Prostate gland (tissue), 2 donors: ENCODE measurements around the gene ZNF573. TPM values are rescaled to one million over a fixed set of nuclear protein-coding genes. Genes with fewer than 3 reads are reported as not detected.
"Not testable (repeated sequence)": the region's sequence is repeated elsewhere in the genome, so short reads cannot be mapped to it uniquely, and the experiment has no call there.

Source experiments
- DNase-seq: peaks from one replicate; pipeline ENCODE4 v3.0.0-alpha.2; 2019; ENCODE audit warnings: low spot score
- H3K27ac ChIP-seq, 2 donors: fragments of 200-600 bp; sonication (generic); 2 replicates each; pipeline ENCODE4 v1.5.1; 2017 to 2019
- H3K27me3 ChIP-seq: fragments of 200-600 bp; sonication (generic); replicated peaks from 2 replicates; pipeline ENCODE4 v1.5.1; 2019; ENCODE audit not compliant: insufficient read depth
- H3K36me3 ChIP-seq, 2 donors: fragments of 200-600 bp; sonication (generic); 1 replicate in 1 of 2; 2 replicates in 1 of 2; pipeline versions ENCODE4 v1.5.1 to v1.8.1; 2017 to 2019
- H3K4me1 ChIP-seq: fragments of 200-600 bp; sonication (generic); replicated peaks from 2 replicates; pipeline ENCODE4 v1.5.1; 2019
- H3K4me3 ChIP-seq, 2 donors: fragments of 200-600 bp; sonication (generic); 2 replicates each; pipeline ENCODE4 v1.5.1; 2017 to 2019
- H3K9me3 ChIP-seq: fragments of 200-600 bp; sonication (generic); 2 replicates; pipeline ENCODE4 v1.5.1; 2017
- CTCF ChIP-seq, 4 experiments: fragments of 200-600 bp in 2 of 4; fragments of 450-650 bp in 2 of 4; sonication (generic) in 2 of 4; IDR thresholded peaks; 1 replicate in 3 of 4; 2 replicates in 1 of 4; pipeline ENCODE4 v1.5.1; 2016 to 2019; ENCODE audit warnings: antibody characterized with exemption in 4 of 4, mild to moderate bottlenecking in 2 of 4, moderate library complexity in 2 of 4
- POLR2A ChIP-seq: fragments of 450-650 bp; IDR thresholded peaks from one replicate; pipeline ENCODE4 v1.6.1; 2016; ENCODE audit warnings: antibody characterized with exemption, mild to moderate bottlenecking
- POLR2AphosphoS5 ChIP-seq: sonication (generic); formaldehyde crosslinking; IDR thresholded peaks from one replicate; pipeline ENCODE4 v1.6.1; 2017; ENCODE audit warnings: antibody characterized with exemption
- WGBS: methylation state at CpG from one replicate; pipeline ENCODE4 v1.1.5; 2018; 5-methylcytosine and 5-hydroxymethylcytosine counted together
- intact Hi-C: fragments of 100-400 bp; cut with DNase I; formaldehyde crosslinking; loops from one replicate; pipeline ENCODE4 v1.14.2; 2022
- total RNA-seq, 2 donors: library from RNA; depleted of rRNA; stranded (reverse); fragments of >200 nt; gene quantifications; one replicate each; pipeline ENCODE4 v1.1.0, GENCODE V29; 2016

Gene ZNF573
- 1 to 10 TPM; 5.9 to 8.4 TPM for total RNA-seq

DNA sequence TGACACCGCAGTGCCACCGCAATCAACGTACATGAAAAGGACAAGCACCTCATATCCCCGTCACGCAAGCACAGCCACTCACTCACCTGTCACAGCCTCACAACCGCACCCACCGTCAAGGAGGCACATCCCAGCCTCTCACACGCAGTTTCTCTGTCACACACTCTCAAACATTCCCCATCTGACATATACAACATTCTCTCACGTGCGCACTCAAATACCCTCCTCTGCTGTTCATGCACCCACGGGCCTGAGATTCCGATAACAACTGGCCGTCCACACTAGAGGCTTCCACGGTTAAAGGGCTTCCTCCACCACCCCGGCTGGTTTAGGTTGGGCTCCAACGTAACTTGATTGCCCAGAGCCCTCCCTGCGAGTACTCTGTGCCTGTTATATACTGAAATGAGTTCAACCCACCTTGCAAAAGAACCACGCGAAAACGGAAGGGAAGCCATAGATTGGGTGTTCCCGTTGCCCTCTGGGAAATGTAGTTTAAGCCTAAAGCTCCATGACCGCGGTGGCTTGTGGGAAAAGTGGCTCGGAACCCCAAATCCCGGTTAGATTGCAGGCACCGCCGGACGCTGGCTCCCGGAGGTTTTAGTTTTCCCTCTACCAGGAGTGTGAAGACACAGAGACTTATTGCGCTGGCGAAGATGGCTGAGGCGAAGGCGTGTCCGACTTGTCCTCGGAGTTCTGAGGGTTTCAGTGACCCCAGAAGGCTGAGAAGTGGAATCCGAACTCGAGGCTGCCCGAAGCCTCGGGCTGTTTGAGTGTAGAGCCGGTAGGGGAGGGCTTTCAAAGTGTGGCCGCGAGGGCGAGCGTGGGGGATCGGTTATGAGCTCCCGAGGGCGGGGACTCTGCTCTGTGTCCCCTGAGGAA lies at the start of gene ZNF573:
ZNF573 (minus strand) TSS at position 460 of the 879 bp plus-strand sequence. CDS start 5,857 bp downstream, outside the sequence.
- Histone ChIP-seq H3K27me3 (no peaks in the 10 kb centered on the region), H3K4me1 (no peaks in the 10 kb centered on the region), H3K36me3 (no peaks in the 10 kb centered on the region), H3K4me3 (peak within 1 kb of the TSS; percentile 63 to 65), H3K27ac (peak within 1 kb of the TSS; percentile 78 to 90), H3K9me3 (no peaks in the 10 kb centered on the region)
- TF ChIP-seq POLR2A (peak; percentile 27), POLR2AphosphoS5 (peak; percentile 96), CTCF (IDR thresholded peaks at IDR 0.05) (peak in 2 of 4 experiments; percentile 22 to 31)
- WGBS, result under 1% methylated on average over 47 of the region's 47 CpGs
- intact Hi-C loops, result no loop called here
- peak; percentile 89 for DNase-seq

GRCh38 chr19:37817180-37817981 lies 38.0 kb upstream of the ZNF573 start:
- no peaks in the 10 kb centered on the region for H3K9me3 ChIP-seq
- peak overlapping the region; percentile 37 to 39 for H3K27ac ChIP-seq
- intact Hi-C loops, result no loop called here
- H3K36me3 ChIP-seq, result no peaks in the 10 kb centered on the region
- peak; percentile 63 for DNase-seq
- TF ChIP-seq POLR2AphosphoS5 (peak; percentile 56), CTCF (IDR thresholded peaks at IDR 0.05) (no peak), POLR2A (no peak)
- no peaks in the 10 kb centered on the region for H3K27me3 ChIP-seq
- peak overlapping the region; percentile 38 to 66 for H3K4me3 ChIP-seq
- H3K4me1 ChIP-seq, result no peaks in the 10 kb centered on the region
- WGBS, result 2% methylated on average over 50 of the region's 60 CpGs

DNA sequence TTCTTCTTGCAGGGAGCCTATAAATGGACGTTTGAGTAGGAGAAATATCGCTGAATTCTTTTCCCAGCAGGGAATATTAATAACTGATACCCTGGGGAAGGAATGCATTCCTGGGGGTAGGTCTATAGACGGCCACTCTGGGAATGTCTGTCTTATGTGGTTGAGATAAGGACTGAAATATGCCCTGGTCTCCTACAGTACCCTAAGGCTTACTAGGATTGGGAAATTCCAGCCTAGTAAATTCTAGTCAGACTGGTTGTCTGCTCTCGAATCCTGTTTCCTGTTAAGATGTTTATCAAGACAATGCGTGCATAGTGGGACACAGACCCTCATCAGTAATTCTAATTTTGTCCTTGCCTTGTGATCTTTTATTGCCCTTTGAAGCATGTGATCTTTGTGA lies 36.2 kb upstream of the ZNF573 start:
- H3K4me1 ChIP-seq, H3K27ac ChIP-seq, intact Hi-C loops, H3K36me3 ChIP-seq, H3K27me3 ChIP-seq, H3K9me3 ChIP-seq, H3K4me3 ChIP-seq, DNase-seq: not testable (repeated sequence)
- WGBS, result 69% methylated on average over 5 of the region's 5 CpGs

- TF ChIP-seq CTCF (IDR thresholded peaks at IDR 0.05), result no peak
- no peak for TF ChIP-seq POLR2AphosphoS5
- no peak for TF ChIP-seq POLR2A
- H3K36me3 ChIP-seq, result no peaks in the 10 kb centered on the region
- H3K27ac ChIP-seq, result no peak overlapping the region
- H3K4me1 ChIP-seq, result no peaks in the 10 kb centered on the region
- DNase-seq, result no peak
- H3K9me3 ChIP-seq, result no peaks in the 10 kb centered on the region
- intact Hi-C loops, result no loop called here
- H3K4me3 ChIP-seq, result no peak overlapping the region
- WGBS, result 83% methylated on average over 2 of the region's 2 CpGs
- H3K27me3 ChIP-seq, result no peaks in the 10 kb centered on the region
These were observed 34.0 kb upstream of the ZNF573 start for GRCh38 chr19:37813340-37813739.

DNA sequence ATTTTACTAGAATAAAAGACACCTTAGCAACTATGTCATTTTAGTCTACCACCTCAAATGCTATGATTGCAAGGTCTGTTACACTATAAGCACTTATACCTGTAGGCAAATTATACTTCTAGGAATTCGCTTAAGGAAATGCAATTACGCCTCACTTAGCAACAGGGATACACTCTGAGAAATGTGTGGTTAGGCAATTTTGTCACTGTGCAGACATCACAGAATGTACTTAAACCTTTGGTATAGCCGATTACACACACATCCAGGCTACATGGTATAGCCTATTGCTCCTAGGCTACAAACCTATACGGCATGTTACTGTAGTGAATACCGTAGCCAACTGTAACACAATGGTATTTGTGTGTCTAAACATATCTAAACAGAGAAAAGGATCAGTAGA lies 30.0 kb upstream of the ZNF573 start:
- intact Hi-C loops, result no loop called here
- no peaks in the 10 kb centered on the region for H3K4me1 ChIP-seq
- TF ChIP-seq CTCF (IDR thresholded peaks at IDR 0.05), result no peak
- no peak for TF ChIP-seq POLR2AphosphoS5
- no peaks in the 10 kb centered on the region for H3K36me3 ChIP-seq
- H3K4me3 ChIP-seq, result no peak overlapping the region
- DNase-seq, result no peak
- no peaks in the 10 kb centered on the region for H3K9me3 ChIP-seq
- 96% methylated on average over 5 of the region's 5 CpGs for WGBS
- no peaks in the 10 kb centered on the region for H3K27me3 ChIP-seq
- H3K27ac ChIP-seq, result no peak overlapping the region
